Stomach (tissue), 4 donors: ENCODE results near the gene EZH2.

Experiments
- CTCF ChIP-seq, 7 experiments: fragments of 450-650 bp in 4 of 7; fragments of 200-600 bp in 3 of 7; sonication (generic) in 3 of 7; IDR thresholded peaks; one replicate each; pipeline ENCODE4 v1.5.1; 2016 to 2019; ENCODE audit warnings: antibody characterized with exemption in 7 of 7, control low read depth in 2 of 7, mild to moderate bottlenecking in 1 of 7
- EP300 ChIP-seq: sonication (generic); formaldehyde crosslinking; IDR thresholded peaks from one replicate; pipeline ENCODE4 v1.6.1; 2017; ENCODE audit warnings: antibody characterized with exemption
- POLR2AphosphoS5 ChIP-seq, 3 donors: sonication (generic); formaldehyde crosslinking; IDR thresholded peaks; one replicate each; pipeline ENCODE4 v1.6.1; 2016; ENCODE audit warnings: antibody characterized with exemption in 3 of 3

- TF ChIP-seq CTCF (IDR thresholded peaks at IDR 0.05) (no peak), POLR2AphosphoS5 (IDR thresholded peaks at IDR 0.05) (no peak), EP300 (no peak)
Observed at GRCh38 chr7:148807436-148807835, 76.7 kb downstream of the EZH2 start.
